ENCODE results near the gene ZSWIM8.

DNA sequence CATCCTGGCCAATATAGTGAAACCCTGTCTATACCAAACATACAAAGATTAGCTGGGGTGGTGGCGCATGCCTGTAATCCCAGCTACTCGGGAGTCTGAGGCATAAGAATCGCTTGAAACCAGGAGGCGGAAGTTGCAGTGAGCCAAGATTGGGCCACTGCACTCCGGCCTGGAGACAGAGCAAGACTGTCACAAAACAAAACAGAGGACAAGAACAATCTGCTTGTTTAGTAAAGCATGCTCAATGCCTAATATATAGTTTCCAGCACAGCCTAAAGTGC, 43.0 kb upstream of the ZSWIM8 start:
- TF ChIP-seq, protein P1, sequence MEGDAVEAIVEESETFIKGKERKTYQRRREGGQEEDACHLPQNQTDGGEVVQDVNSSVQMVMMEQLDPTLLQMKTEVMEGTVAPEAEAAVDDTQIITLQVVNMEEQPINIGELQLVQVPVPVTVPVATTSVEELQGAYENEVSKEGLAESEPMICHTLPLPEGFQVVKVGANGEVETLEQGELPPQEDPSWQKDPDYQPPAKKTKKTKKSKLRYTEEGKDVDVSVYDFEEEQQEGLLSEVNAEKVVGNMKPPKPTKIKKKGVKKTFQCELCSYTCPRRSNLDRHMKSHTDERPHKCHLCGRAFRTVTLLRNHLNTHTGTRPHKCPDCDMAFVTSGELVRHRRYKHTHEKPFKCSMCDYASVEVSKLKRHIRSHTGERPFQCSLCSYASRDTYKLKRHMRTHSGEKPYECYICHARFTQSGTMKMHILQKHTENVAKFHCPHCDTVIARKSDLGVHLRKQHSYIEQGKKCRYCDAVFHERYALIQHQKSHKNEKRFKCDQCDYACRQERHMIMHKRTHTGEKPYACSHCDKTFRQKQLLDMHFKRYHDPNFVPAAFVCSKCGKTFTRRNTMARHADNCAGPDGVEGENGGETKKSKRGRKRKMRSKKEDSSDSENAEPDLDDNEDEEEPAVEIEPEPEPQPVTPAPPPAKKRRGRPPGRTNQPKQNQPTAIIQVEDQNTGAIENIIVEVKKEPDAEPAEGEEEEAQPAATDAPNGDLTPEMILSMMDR (conservative IDR thresholded peaks at IDR 0.05 in 1 of 2, IDR thresholded peaks at IDR 0.05 in 1 of 2; ENCODE audit: low read depth in 1 of 2, low read length in 2 of 2), result no peak
- no peak for TF ChIP-seq EZH2 (IDR thresholded peaks at IDR 0.05; ENCODE audit: low read length, missing control alignments)
